ENCODE results near the gene FAM217A.

- TF ChIP-seq CTCF (IDR thresholded peaks at IDR 0.05 in 8 of 11, conservative IDR thresholded peaks at IDR 0.05 in 3 of 11) (no peak), POLR2A (IDR thresholded peaks at IDR 0.05) (no peak), POLR2AphosphoS5 (IDR thresholded peaks at IDR 0.05) (no peak)
These were observed 14.4 kb upstream of the FAM217A start for GRCh38 chr6:4093288-4093687.

Measured in spleen (tissue), 7 donors.